ENCODE measurements around the gene ISCA2. TPM values are rescaled to one million over a fixed set of nuclear protein-coding genes. Genes with fewer than 3 reads are reported as not detected.

Gene ISCA2
- total and polyA plus RNA-seq, 2 experiments from 2014 or later, result 44.0 to 171 TPM

DNA sequence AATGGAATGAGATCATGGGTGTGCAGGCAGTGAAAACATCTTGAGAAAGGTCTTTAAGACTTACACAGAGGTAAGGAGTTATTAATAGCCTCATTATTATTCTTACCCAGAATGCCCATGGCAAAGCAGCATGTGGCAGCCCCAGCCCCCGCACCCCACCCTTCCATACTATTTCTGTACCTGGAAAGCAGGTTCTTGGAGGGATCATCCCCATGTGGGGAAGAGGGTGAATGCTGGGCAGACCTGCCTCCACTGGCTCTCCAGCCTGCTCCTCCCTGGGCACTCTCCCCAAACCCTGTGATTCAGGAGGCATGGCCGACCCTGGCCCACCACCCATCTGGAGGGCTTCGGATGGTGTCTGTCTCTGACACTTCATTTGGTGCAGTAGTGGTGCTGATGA, 28.8 kb upstream of the ISCA2 start (continued):
- TF ChIP-seq, protein P1, sequence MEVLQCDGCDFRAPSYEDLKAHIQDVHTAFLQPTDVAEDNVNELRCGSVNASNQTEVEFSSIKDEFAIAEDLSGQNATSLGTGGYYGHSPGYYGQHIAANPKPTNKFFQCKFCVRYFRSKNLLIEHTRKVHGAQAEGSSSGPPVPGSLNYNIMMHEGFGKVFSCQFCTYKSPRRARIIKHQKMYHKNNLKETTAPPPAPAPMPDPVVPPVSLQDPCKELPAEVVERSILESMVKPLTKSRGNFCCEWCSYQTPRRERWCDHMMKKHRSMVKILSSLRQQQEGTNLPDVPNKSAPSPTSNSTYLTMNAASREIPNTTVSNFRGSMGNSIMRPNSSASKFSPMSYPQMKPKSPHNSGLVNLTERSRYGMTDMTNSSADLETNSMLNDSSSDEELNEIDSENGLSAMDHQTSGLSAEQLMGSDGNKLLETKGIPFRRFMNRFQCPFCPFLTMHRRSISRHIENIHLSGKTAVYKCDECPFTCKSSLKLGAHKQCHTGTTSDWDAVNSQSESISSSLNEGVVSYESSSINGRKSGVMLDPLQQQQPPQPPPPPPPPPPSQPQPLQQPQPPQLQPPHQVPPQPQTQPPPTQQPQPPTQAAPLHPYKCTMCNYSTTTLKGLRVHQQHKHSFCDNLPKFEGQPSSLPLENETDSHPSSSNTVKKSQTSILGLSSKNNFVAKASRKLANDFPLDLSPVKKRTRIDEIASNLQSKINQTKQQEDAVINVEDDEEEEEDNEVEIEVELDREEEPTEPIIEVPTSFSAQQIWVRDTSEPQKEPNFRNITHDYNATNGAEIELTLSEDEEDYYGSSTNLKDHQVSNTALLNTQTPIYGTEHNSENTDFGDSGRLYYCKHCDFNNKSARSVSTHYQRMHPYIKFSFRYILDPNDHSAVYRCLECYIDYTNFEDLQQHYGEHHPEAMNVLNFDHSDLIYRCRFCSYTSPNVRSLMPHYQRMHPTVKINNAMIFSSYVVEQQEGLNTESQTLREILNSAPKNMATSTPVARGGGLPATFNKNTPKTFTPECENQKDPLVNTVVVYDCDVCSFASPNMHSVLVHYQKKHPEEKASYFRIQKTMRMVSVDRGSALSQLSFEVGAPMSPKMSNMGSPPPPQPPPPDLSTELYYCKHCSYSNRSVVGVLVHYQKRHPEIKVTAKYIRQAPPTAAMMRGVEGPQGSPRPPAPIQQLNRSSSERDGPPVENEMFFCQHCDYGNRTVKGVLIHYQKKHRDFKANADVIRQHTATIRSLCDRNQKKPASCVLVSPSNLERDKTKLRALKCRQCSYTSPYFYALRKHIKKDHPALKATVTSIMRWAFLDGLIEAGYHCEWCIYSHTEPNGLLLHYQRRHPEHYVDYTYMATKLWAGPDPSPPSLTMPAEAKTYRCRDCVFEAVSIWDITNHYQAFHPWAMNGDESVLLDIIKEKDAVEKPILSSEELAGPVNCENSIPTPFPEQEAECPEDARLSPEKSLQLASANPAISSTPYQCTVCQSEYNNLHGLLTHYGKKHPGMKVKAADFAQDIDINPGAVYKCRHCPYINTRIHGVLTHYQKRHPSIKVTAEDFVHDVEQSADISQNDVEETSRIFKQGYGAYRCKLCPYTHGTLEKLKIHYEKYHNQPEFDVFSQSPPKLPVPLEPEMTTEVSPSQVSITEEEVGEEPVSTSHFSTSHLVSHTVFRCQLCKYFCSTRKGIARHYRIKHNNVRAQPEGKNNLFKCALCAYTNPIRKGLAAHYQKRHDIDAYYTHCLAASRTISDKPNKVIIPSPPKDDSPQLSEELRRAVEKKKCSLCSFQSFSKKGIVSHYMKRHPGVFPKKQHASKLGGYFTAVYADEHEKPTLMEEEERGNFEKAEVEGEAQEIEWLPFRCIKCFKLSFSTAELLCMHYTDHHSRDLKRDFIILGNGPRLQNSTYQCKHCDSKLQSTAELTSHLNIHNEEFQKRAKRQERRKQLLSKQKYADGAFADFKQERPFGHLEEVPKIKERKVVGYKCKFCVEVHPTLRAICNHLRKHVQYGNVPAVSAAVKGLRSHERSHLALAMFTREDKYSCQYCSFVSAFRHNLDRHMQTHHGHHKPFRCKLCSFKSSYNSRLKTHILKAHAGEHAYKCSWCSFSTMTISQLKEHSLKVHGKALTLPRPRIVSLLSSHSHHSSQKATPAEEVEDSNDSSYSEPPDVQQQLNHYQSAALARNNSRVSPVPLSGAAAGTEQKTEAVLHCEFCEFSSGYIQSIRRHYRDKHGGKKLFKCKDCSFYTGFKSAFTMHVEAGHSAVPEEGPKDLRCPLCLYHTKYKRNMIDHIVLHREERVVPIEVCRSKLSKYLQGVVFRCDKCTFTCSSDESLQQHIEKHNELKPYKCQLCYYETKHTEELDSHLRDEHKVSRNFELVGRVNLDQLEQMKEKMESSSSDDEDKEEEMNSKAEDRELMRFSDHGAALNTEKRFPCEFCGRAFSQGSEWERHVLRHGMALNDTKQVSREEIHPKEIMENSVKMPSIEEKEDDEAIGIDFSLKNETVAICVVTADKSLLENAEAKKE (CRISPR knock-in tag; IDR thresholded peaks at IDR 0.05), result no peak
- TF ChIP-seq, protein P2, sequence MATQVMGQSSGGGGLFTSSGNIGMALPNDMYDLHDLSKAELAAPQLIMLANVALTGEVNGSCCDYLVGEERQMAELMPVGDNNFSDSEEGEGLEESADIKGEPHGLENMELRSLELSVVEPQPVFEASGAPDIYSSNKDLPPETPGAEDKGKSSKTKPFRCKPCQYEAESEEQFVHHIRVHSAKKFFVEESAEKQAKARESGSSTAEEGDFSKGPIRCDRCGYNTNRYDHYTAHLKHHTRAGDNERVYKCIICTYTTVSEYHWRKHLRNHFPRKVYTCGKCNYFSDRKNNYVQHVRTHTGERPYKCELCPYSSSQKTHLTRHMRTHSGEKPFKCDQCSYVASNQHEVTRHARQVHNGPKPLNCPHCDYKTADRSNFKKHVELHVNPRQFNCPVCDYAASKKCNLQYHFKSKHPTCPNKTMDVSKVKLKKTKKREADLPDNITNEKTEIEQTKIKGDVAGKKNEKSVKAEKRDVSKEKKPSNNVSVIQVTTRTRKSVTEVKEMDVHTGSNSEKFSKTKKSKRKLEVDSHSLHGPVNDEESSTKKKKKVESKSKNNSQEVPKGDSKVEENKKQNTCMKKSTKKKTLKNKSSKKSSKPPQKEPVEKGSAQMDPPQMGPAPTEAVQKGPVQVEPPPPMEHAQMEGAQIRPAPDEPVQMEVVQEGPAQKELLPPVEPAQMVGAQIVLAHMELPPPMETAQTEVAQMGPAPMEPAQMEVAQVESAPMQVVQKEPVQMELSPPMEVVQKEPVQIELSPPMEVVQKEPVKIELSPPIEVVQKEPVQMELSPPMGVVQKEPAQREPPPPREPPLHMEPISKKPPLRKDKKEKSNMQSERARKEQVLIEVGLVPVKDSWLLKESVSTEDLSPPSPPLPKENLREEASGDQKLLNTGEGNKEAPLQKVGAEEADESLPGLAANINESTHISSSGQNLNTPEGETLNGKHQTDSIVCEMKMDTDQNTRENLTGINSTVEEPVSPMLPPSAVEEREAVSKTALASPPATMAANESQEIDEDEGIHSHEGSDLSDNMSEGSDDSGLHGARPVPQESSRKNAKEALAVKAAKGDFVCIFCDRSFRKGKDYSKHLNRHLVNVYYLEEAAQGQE (IDR thresholded peaks at IDR 0.05; ENCODE audit: unreplicated experiment), result no peak

DNA sequence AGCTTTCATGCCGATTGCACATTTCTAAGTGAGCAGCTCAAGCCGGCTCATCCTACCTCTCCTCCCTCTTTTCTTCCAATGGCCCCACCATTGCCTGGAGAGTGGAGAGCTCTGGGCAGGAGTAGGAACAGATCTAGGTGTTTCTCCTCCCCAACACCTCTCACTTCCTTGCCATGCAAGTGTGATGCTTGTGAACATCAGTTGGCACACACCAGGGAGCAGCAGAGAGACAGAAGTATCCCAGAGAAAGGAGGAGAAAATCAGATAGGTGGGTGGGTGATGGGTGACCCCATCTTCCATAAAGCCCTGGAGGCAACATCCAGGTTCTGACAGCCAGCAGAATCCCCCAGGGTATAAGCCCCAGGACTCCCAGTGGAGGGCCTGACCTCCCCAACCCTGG, 28.2 kb upstream of the ISCA2 start:
- H3K9me3 Mint-ChIP-seq, result no peaks in the 10 kb centered on the region
- Histone ChIP-seq H3K27ac (ENCODE audit: low read depth) (no peak overlapping the region), H3K79me2 (replicated peaks; ENCODE audit: insufficient read depth) (no peaks in the 10 kb centered on the region), H3K36me3 (ENCODE audit: insufficient read depth) (no peaks in the 10 kb centered on the region), H3K4me3 (no peak overlapping the region), H4K20me1 (replicated peaks; ENCODE audit: insufficient read depth) (no peaks in the 10 kb centered on the region), H3K9me2 (ENCODE audit: insufficient read depth) (no peaks in the 10 kb centered on the region), H3K27me3 (ENCODE audit: insufficient read depth) (no peaks in the 10 kb centered on the region), H3K4me2 (no peak overlapping the region), H3K4me1 (ENCODE audit: insufficient read depth) (no peaks in the 10 kb centered on the region), H3F3A (replicated peaks; ENCODE audit: low read depth) (no peaks in the 10 kb centered on the region), H2AFZ (no peak overlapping the region)
- no peak overlapping the region for H3K27ac Mint-ChIP-seq
- peaks cover 7% of the 10 kb centered on the region for H3K4me1 Mint-ChIP-seq
- DNase-seq (ENCODE audit: low spot score), result no peak
- ATAC-seq, result no peak
- no peaks in the 10 kb centered on the region for H3K36me3 Mint-ChIP-seq (ENCODE audit: low read depth)
- H3K4me3 Mint-ChIP-seq, result no peak overlapping the region
- H3K27me3 Mint-ChIP-seq (ENCODE audit: insufficient read depth, low read depth, poor library complexity), result no peaks in the 10 kb centered on the region
- TF ChIP-seq, protein P1 (CRISPR knock-in tag; IDR thresholded peaks at IDR 0.05), result no peak
- no peak for TF ChIP-seq JUNB (IDR thresholded peaks at IDR 0.05; ENCODE audit: unreplicated experiment)
- TF ChIP-seq, protein P3, sequence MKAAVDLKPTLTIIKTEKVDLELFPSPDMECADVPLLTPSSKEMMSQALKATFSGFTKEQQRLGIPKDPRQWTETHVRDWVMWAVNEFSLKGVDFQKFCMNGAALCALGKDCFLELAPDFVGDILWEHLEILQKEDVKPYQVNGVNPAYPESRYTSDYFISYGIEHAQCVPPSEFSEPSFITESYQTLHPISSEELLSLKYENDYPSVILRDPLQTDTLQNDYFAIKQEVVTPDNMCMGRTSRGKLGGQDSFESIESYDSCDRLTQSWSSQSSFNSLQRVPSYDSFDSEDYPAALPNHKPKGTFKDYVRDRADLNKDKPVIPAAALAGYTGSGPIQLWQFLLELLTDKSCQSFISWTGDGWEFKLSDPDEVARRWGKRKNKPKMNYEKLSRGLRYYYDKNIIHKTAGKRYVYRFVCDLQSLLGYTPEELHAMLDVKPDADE (IDR thresholded peaks at IDR 0.05), result no peak
